Measurements from ENCODE around the gene DNER.
"Not testable (repeated sequence)": the region's sequence is repeated elsewhere in the genome, so short reads cannot be mapped to it uniquely, and the experiment has no call there.

DNER gene, protein sequence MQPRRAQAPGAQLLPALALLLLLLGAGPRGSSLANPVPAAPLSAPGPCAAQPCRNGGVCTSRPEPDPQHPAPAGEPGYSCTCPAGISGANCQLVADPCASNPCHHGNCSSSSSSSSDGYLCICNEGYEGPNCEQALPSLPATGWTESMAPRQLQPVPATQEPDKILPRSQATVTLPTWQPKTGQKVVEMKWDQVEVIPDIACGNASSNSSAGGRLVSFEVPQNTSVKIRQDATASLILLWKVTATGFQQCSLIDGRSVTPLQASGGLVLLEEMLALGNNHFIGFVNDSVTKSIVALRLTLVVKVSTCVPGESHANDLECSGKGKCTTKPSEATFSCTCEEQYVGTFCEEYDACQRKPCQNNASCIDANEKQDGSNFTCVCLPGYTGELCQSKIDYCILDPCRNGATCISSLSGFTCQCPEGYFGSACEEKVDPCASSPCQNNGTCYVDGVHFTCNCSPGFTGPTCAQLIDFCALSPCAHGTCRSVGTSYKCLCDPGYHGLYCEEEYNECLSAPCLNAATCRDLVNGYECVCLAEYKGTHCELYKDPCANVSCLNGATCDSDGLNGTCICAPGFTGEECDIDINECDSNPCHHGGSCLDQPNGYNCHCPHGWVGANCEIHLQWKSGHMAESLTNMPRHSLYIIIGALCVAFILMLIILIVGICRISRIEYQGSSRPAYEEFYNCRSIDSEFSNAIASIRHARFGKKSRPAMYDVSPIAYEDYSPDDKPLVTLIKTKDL

DNA sequence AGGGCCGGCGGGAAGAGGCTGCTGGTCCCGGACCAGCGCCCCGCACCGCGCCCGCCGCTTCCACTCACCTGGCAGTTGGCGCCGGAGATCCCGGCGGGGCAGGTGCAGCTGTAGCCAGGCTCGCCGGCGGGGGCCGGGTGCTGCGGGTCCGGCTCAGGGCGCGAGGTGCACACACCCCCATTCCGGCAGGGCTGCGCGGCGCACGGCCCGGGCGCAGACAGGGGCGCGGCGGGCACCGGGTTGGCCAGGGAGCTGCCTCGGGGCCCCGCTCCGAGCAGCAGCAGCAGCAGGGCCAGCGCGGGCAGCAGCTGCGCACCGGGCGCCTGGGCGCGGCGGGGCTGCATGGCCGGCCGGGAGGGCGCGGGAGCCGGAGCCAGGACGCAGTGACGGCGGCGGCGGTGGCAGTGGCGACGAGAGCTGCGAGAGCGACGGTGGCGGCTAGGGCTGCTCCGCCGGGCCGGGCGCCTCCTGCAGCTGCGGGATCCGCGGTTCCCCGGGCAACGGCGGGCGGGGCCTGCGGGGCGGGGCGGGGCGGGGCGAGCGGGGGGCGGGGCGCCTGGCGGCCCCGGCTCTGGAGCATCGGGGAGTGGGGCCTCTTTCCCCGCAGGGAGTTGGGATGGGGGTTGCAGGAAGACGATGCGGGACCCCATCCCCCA is at the start of gene DNER:
TSS of gene DNER (minus strand) at position 476 of the 656 bp plus-strand sequence. CDS start at position 344, 132 bp downstream.
- DNase-seq, result no peak

GRCh38 chr2:229761663-229762062 is 47.3 kb upstream of the DNER start:
- DNase-seq, result no peak

DNA sequence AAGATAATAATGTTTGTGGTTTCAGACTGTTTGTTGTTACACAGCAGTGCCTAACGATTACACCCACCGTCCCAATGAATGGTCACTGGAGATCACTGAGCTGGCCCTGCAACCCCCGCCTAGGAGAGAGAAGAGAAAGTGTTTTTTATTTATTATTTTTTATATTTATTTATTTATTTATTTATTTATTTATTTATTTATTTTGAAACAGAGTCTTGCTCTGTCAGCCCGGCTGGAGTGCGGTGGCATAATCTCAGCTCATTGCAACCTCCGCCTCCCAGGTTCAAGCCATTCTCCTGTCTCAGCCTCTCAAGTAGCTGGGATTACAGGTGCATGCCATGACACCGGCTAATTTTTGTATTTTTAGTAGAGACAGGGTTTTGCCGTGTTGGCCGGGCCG is 43.1 kb upstream of the DNER start:
- DNase-seq, result not testable (repeated sequence)

DNA sequence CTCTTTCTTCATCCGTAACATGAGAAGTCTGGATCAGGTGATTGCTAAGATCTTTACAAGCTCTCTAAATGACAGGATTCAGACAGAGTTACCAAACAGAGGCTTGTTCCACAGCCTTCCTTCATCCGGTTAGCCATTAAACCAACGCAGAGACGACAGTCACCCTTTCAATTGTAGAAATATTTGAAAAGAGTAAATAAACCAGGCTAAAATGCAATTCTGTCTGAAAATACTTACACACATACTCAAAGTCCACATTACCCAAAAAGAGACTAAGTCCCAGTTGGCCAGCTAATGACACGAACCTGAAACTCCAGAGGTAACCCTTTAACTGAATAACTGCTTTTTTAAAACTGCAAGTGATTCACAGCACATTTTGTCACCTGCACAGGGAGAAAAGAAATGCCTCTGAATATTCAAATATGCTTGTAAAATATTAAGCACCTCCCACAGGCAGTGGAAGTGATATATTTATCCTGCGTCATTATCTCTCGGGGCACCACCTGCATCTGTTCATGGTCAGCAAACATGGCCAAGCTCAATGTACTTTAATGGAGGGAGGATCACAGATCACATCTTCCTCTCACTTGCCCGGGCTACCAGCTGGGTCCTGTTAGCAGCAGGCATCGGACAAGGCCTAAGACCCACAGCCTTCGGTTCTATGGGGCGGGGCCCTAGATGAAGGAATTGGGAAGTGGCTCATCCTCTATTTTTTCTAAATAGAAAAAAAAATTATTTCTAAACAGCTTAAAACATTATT is 38.8 kb upstream of the DNER start:
- no peak for DNase-seq

DNA sequence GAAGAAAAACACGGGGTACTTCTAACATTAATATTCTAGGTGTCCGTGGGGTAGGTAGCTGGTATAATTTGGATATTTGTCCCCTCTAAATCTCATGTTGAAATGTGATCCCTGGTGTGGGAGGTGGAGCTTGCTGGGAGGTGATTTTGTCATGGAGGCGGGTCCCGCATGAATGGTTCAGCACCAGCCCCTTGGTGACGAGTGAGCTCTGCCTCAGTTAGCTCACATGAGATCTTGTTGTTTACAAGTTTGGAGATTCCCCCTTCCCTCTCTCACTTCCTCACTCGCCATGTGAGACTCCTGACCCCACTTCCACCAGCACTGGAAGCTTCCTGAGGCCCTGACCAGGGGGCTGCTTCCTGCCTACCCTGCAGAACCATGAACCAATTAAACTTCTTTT is 35.4 kb upstream of the DNER start:
- DNase-seq, result no peak

GRCh38 chr2:229748950-229749349 is 34.6 kb upstream of the DNER start:
- DNase-seq, result no peak

DNA sequence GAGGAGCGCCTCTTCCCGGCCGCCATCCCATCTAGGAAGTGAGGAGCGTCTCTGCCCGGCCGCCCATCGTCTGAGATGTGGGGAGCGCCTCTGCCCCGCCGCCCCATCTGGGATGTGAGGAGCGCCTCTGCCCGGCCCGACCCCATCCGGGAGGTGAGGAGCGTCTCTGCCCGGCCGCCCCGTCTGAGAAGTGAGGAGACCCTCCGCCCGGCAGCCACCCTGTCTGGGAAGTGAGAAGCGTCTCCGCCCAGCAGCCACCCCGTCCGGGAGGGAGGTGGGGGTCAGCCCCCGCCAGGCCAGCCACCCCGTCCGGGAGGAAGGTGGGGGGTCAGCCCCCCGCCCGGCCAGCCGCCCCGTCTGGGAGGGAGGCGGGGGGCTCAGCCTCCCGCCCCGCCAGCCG is 28.3 kb upstream of the DNER start:
- DNase-seq, result not testable (repeated sequence)

DNA sequence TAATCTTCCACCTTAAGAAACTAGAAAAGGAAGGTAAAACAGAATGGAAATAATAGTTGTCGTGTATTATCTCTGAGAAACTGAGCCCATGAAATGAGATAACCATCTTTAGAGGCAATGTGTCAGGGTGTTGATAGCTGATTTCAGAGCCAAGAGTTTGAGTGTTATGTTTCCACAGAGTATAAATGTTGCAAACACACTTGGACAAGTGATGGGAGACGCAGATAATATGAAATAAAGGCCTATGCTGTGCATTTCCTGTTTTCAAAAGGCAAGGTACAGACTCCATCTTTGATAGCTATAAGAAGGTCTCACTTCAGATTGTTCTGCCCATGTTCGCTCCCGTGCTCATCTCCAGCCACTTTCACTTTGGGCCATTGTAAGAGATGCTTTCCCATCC is 25.9 kb upstream of the DNER start:
- no peak for DNase-seq

- no peak for DNase-seq
These were observed 23.8 kb upstream of the DNER start for GRCh38 chr2:229738024-229738625.

GRCh38 chr2:229734410-229734809 is 20.1 kb upstream of the DNER start:
- DNase-seq, result no peak

DNA sequence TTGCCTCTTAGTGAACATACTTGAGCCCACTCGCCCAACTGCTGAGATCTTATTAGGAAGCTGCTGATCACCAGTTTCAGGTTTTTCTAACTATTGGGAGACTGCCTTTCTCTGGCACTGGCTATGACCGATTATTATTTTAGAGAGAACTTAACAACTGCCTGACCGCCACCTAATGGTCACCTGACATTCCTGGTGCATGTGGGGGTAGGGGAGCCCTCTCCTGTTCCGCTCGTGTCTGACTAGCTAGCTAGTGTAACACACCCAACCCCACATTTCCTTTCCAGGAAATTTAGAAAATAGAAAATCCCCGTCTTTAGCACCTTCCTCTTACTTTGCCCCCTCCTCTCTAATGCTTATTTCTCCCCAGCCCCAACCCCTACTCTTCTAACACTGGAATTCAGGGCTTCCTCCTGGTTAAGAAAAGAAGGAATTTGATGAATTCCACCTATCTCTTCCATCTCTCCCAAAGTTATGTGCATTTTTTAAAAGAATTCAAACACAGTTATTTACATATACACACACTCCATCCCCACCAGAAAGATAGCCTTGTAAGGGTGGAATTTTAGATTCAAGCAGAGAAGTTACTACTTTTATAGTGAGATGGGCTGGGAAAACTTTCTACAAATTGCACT is 19.4 kb upstream of the DNER start:
- no peak for DNase-seq

DNA sequence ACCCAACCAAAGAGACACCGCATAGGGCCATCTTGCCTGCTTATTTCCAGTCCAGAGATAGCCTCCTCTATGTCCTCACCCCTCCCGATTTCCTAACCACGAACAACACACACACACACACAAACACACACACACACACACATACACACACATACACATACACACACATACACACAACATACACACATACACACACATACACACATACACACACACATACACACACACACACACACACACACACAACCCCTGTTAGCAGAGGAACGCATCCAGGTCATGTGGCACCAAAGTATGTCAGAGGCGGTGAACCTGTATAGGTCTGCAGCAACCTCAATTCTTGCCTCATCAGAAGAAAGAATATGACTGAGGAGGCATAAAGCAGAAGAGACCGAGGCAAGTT is 18.5 kb upstream of the DNER start:
- no peak for DNase-seq

DNA sequence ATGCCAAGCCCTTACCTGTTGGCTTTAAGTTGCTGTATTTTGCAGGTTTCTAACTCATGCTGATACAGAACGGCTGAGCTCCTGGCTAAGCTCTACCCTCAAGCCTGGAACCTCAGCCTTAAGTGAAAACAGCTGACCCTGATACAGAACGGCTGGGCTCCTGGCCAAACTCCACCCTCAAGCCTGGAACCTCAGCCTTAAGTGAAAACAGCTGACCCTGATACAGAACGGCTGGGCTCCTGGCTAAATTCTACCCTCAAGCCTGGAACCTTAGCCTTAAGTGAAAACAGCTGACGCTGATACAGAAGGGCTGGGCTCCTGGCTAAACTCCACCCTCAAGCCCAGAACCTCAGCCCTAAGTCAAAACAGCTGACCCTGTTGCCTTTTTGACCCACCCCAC is 17.6 kb upstream of the DNER start:
- no peak for DNase-seq

DNA sequence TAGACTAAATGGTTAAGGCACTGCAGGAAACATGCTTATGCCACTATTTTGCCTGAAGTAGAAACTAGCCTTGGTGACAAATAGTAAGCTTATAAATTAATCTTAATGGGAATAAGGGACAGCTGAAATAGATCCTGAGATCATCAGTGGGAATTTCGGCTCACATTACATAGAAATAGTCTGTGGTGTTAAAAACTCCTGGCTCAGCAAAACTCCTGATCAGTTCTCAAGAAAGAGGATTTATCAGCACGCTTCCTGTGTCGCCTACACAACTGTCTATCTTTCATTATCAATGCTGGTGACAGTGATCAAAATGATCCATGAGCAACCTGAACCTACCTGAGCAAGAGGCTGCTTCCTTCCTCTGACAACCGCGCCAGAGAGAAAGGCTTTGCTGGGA is 17.0 kb upstream of the DNER start:
- DNase-seq, result no peak

DNA sequence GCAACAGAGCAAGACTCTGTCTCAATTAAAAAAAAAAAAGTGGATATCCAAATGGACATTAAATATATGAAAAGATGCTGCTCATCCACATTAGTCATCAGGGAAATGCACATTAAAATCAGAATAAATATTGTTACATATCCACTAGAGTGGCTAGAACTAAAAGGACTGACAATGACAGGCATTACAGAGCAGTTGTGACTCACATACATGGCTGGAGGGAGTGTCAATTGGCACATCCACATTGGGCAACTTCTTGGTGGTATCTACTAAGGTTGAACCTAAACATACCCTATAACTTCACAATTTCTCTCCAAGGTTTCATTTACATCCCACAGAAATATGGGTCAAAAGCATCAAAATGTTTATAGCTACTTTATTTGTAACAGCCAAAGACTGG is 14.0 kb upstream of the DNER start:
- no peak for DNase-seq

DNA sequence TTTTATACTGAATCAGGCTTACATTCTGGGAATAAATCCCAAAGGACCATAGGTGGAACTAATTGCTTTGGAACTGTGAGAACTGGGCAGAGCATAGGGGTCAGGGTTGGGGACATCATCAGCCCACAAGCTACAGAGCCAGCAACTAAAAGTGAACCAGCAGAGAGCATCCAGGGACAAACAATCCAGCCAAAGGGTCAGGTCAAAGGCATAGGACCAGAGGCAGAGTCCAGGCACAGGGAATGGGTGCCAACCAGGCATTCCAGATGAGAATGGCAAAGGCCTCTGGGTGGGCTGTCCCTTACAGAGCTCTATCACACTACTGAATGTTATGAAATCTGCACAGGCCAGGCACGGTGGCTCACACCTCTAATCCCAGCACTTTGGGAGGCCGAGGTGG is 12.3 kb upstream of the DNER start:
- DNase-seq, result no peak

DNA sequence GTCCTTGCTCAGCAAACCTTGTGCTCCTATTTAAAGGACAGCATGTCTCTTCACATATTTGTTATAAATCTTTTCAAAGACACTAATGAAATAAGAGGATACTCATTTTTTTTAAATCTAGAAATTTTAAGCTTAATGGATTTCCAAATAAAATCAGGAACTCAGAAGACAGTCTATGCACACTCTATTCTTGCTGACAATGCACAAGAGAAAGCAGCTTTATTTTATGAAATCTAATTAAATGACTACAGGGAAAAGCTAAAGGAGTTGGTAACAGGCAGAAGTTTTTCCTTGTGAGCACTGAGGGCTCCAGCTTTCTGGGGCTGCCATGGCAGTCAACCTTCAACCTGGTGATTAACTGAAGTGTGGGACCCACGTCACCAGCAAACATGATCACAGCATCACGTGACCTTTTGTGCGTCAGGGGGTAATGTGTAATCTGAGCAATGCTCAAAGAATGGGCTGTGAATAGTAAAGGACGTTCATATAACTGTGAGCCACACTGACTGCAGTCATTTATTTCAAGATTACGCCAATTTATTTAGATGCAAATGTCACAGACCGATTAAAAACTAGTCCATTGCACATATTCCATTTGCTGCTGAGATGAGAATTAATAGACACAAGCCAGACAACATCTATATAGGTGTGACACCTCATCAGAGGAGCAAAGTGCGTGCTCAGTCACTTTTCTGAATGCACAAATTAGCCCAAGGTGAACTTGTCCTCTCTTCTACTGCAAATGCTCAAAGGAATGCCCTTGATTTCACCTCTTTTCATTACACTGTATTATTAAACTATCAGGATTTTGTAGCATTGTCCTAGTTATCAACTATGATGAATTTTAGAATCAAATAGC is 11.6 kb upstream of the DNER start:
- no peak for DNase-seq

- DNase-seq, result not testable (repeated sequence)
These were observed 8.8 kb upstream of the DNER start for GRCh38 chr2:229723192-229723591.

GRCh38 chr2:229719926-229720647 is 5.7 kb upstream of the DNER start:
- DNase-seq, result no peak

GRCh38 chr2:229718057-229718456 is 3.7 kb upstream of the DNER start:
- no peak for DNase-seq

Measured in NK-92 treated with Interleukin-12 subunit alpha and Interleukin-12 subunit beta, amount 100 ng/mL, for 24 hours (cell line).